Natural killer cell treated with Interleukin-12 subunit alpha and Interleukin-12 subunit beta and Interleukin-15 and Interleukin-18, amount 100 ng/mL, for 72 hours (primary cell): Measurements from ENCODE around the gene STXBP2. TPM values are rescaled to one million over a fixed set of nuclear protein-coding genes. Genes with fewer than 3 reads are reported as not detected.

Experiments
- ATAC-seq, 2 donors: fragments of 150-1000 bp; cut with Tn5 transposase in 1 of 2; sonication (Bioruptor Pico), chemical (Tn5 transposase) in 1 of 2; 2 replicates each; pipeline ENCODE4 v1.10.0; 2021
- DNase-seq: peaks from one replicate; pipeline ENCODE4 v3.0.0; 2022; ENCODE audit warnings: low spot score
- H3K27ac Mint-ChIP-seq, 2 donors: 1 replicate in 1 of 2; 2 replicates in 1 of 2; pipeline ENCODE4 v1.8.0; 2022; ENCODE audit warnings: mixed read lengths in 2 of 2, mild to moderate bottlenecking in 1 of 2, moderate library complexity in 1 of 2
- H3K27me3 Mint-ChIP-seq, 2 donors: 1 replicate in 1 of 2; 2 replicates in 1 of 2; pipeline ENCODE4 v1.8.0; 2022; ENCODE audit warnings: mixed read lengths in 2 of 2
- H3K36me3 Mint-ChIP-seq: one replicate; pipeline ENCODE4 v1.8.0; 2022; ENCODE audit warnings: mixed read lengths
- H3K4me1 Mint-ChIP-seq, 2 donors: 1 replicate in 1 of 2; 2 replicates in 1 of 2; pipeline ENCODE4 v1.8.0; 2022; ENCODE audit warnings: low read depth in 2 of 2, mixed read lengths in 2 of 2, mild to moderate bottlenecking in 1 of 2
- H3K4me3 Mint-ChIP-seq: one replicate; pipeline ENCODE4 v1.8.0; 2022; ENCODE audit warnings: mixed read lengths
- H3K9me3 Mint-ChIP-seq: 2 replicates; pipeline ENCODE4 v1.8.0; 2022; ENCODE audit warnings: mixed read lengths
- total RNA-seq, 2 donors: library from RNA; stranded (reverse); gene quantifications; one replicate each; pipeline ENCODE4 v1.2.3, GENCODE V29; 2022

The STXBP2 gene
- total RNA-seq, 2 donors from 2014 or later, result 233 to 247 TPM

GRCh38 chr19:7663706-7664105, 26.8 kb downstream of the STXBP2 start:
- no peaks in the 10 kb centered on the region for H3K36me3 Mint-ChIP-seq
- DNase-seq, result no peak
- H3K27ac Mint-ChIP-seq, result no peak overlapping the region
- H3K4me3 Mint-ChIP-seq, result no peak overlapping the region
- H3K9me3 Mint-ChIP-seq, result no peaks in the 10 kb centered on the region
- no peaks in the 10 kb centered on the region for H3K4me1 Mint-ChIP-seq
- peaks cover 3 to 6% of the 10 kb centered on the region in 2 donors for H3K27me3 Mint-ChIP-seq
- ATAC-seq, result no peak

- ATAC-seq (no peak), DNase-seq (no peak)
- Mint-ChIP-seq H3K4me1 (peaks cover 0 to 4% of the 10 kb centered on the region in 2 donors), H3K9me3 (no peaks in the 10 kb centered on the region), H3K27ac (no peak overlapping the region), H3K4me3 (no peak overlapping the region), H3K27me3 (peaks cover 9 to 14% of the 10 kb centered on the region in 2 donors), H3K36me3 (no peaks in the 10 kb centered on the region)
These were observed 28.2 kb downstream of the STXBP2 start for GRCh38 chr19:7665076-7665475.

GRCh38 chr19:7668842-7669241, 31.9 kb downstream of the STXBP2 start, which contains the start of gene RETN:
Gene RETN (plus strand): TSS chr19:7669049. CDS start chr19:7669327, 278 bp downstream.
- DNase-seq, result no peak
- H3K4me1 Mint-ChIP-seq, result peaks cover 0 to 4% of the 10 kb centered on the region in 2 donors
- H3K27ac Mint-ChIP-seq, result no peak within 1 kb of the TSS
- ATAC-seq, result peak in 1 of 2 donors; percentile 7
- H3K9me3 Mint-ChIP-seq, result no peaks in the 10 kb centered on the region
- no peaks in the 10 kb centered on the region for H3K36me3 Mint-ChIP-seq
- no peak within 1 kb of the TSS for H3K4me3 Mint-ChIP-seq
- peaks cover 14 to 22% of the 10 kb centered on the region in 2 donors for H3K27me3 Mint-ChIP-seq

GRCh38 chr19:7669641-7670040, 32.7 kb downstream of the STXBP2 start:
- H3K4me1 Mint-ChIP-seq, result peaks cover 3 to 10% of the 10 kb centered on the region in 2 donors
- H3K27me3 Mint-ChIP-seq, result peaks cover 14 to 26% of the 10 kb centered on the region in 2 donors
- no peak for DNase-seq
- no peaks in the 10 kb centered on the region for H3K36me3 Mint-ChIP-seq
- no peak overlapping the region for H3K27ac Mint-ChIP-seq
- no peak overlapping the region for H3K4me3 Mint-ChIP-seq
- H3K9me3 Mint-ChIP-seq, result no peaks in the 10 kb centered on the region
- ATAC-seq, result no peak

- no peak for ATAC-seq
- DNase-seq, result no peak
- H3K4me1 Mint-ChIP-seq, result peaks cover 4 to 10% of the 10 kb centered on the region in 2 donors
- H3K9me3 Mint-ChIP-seq, result no peaks in the 10 kb centered on the region
- no peaks in the 10 kb centered on the region for H3K36me3 Mint-ChIP-seq
- no peak overlapping the region for H3K27ac Mint-ChIP-seq
- H3K4me3 Mint-ChIP-seq, result no peak overlapping the region
- H3K27me3 Mint-ChIP-seq, result peaks cover 14 to 26% of the 10 kb centered on the region in 2 donors
These were observed 33.4 kb downstream of the STXBP2 start for GRCh38 chr19:7670150-7670783.

- Mint-ChIP-seq H3K9me3 (no peaks in the 10 kb centered on the region), H3K27ac (no peak overlapping the region)
These were observed 33.9 kb downstream of the STXBP2 start for GRCh38 chr19:7670790-7671189.

GRCh38 chr19:7672522-7672921, 35.6 kb downstream of the STXBP2 start:
- no peak overlapping the region for H3K27ac Mint-ChIP-seq
- no peaks in the 10 kb centered on the region for H3K36me3 Mint-ChIP-seq
- no peak for ATAC-seq
- peaks cover 10 to 12% of the 10 kb centered on the region in 2 donors for H3K4me1 Mint-ChIP-seq
- peaks cover 25 to 37% of the 10 kb centered on the region in 2 donors for H3K27me3 Mint-ChIP-seq
- no peaks in the 10 kb centered on the region for H3K9me3 Mint-ChIP-seq
- DNase-seq, result no peak
- H3K4me3 Mint-ChIP-seq, result no peak overlapping the region

More at GRCh38 chr19:7670790-7671189, 33.9 kb downstream of the STXBP2 start:
- no peak overlapping the region for H3K4me3 Mint-ChIP-seq
- DNase-seq (no peak), ATAC-seq (no peak)
- H3K4me1 Mint-ChIP-seq, result peaks cover 6 to 10% of the 10 kb centered on the region in 2 donors
- H3K36me3 Mint-ChIP-seq, result no peaks in the 10 kb centered on the region
- H3K27me3 Mint-ChIP-seq, result peaks cover 17 to 27% of the 10 kb centered on the region in 2 donors

- no peak overlapping the region for H3K4me3 Mint-ChIP-seq
- no peak for DNase-seq
- H3K27me3 Mint-ChIP-seq, result peaks cover 30 to 43% of the 10 kb centered on the region in 2 donors
- H3K36me3 Mint-ChIP-seq, result no peaks in the 10 kb centered on the region
- peaks cover 12 to 23% of the 10 kb centered on the region in 2 donors for H3K4me1 Mint-ChIP-seq
- no peaks in the 10 kb centered on the region for H3K9me3 Mint-ChIP-seq
- no peak overlapping the region for H3K27ac Mint-ChIP-seq
- ATAC-seq, result peak; percentile 75 to 78
These were observed 37.4 kb downstream of the STXBP2 start for GRCh38 chr19:7674010-7675005.

- Mint-ChIP-seq H3K27me3 (peaks cover 26 to 32% of the 10 kb centered on the region in 2 donors), H3K36me3 (no peaks in the 10 kb centered on the region), H3K9me3 (no peaks in the 10 kb centered on the region), H3K4me1 (peaks cover 12 to 32% of the 10 kb centered on the region in 2 donors), H3K4me3 (no peak overlapping the region), H3K27ac (no peak overlapping the region)
- DNase-seq (no peak), ATAC-seq (no peak)
These were observed 39.5 kb downstream of the STXBP2 start for GRCh38 chr19:7676376-7676775.

GRCh38 chr19:7676854-7677253, 39.9 kb downstream of the STXBP2 start, which contains the start of gene MCEMP1:
Gene MCEMP1 (plus strand): TSS chr19:7677090. CDS start chr19:7677121, 31 bp downstream.
- ATAC-seq, result no peak
- H3K9me3 Mint-ChIP-seq, result no peaks in the 10 kb centered on the region
- DNase-seq, result no peak
- H3K4me3 Mint-ChIP-seq, result no peak within 1 kb of the TSS
- H3K36me3 Mint-ChIP-seq, result no peaks in the 10 kb centered on the region
- peaks cover 26 to 29% of the 10 kb centered on the region in 2 donors for H3K27me3 Mint-ChIP-seq
- peaks cover 16 to 36% of the 10 kb centered on the region in 2 donors for H3K4me1 Mint-ChIP-seq
- peak within 1 kb of the TSS; percentile 14 to 43 for H3K27ac Mint-ChIP-seq

- H3K9me3 Mint-ChIP-seq, result no peaks in the 10 kb centered on the region
- ATAC-seq, result no peak
- no peak for DNase-seq
- peaks cover 26 to 28% of the 10 kb centered on the region in 2 donors for H3K27me3 Mint-ChIP-seq
- no peak overlapping the region for H3K4me3 Mint-ChIP-seq
- H3K27ac Mint-ChIP-seq, result peak overlapping the region in 1 of 2 donors; percentile 47
- H3K36me3 Mint-ChIP-seq, result no peaks in the 10 kb centered on the region
- peaks cover 18 to 39% of the 10 kb centered on the region in 2 donors for H3K4me1 Mint-ChIP-seq
These were observed 40.9 kb downstream of the STXBP2 start for GRCh38 chr19:7677669-7678311.

- ATAC-seq (peak in 1 of 2 donors; percentile 22), DNase-seq (no peak)
- Mint-ChIP-seq H3K4me1 (peaks cover 17 to 40% of the 10 kb centered on the region in 2 donors), H3K4me3 (peak overlapping the region; percentile 42), H3K36me3 (no peaks in the 10 kb centered on the region), H3K9me3 (no peaks in the 10 kb centered on the region), H3K27me3 (peaks cover 26% of the 10 kb centered on the region in 2 donors), H3K27ac (peak overlapping the region in 1 of 2 donors; percentile 48)
These were observed 42.3 kb downstream of the STXBP2 start for GRCh38 chr19:7678971-7679751.
